Ramos (cell line): ENCODE data around the gene DPH2.

ENCODE experiments used
- in situ Hi-C: fragments of 300-500 bp; cut with MboI; formaldehyde crosslinking; loops from one replicate; pipeline ENCODE4 v1.14.3; 2022; ENCODE audit warnings: low sequenced_read_pairs; ENCODE audit not compliant: unreplicated experiment

DPH2 gene

DNA sequence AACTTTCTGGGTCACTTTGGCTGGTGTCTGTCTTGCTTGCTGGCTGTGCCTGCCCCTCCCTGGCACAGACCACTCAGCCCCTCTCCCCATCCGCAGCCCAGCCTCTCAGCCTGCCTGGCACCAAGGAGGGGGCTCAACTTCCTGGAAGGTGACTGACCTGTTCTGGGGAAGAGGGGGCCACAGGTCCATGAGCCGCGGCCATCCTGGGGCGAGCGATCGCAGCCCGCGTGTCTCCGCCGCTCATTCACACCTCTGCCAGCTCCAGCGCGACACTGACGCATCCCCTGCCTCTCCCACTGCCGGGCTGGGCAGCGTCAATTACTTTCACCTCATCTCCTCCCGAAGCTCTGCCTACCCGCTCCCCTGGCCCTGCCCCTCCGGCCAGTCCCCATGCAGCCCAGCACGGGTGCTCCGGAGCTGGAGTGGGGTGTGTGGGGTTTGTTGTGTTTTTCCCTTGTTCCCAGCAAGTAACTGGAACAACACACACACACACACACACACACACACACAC, 47.1 kb downstream of the DPH2 start:
- in situ Hi-C loops = no loop called here

GRCh38 chr1:44019466-44019948, 49.7 kb downstream of the DPH2 start:
- in situ Hi-C loops = no loop called here

- in situ Hi-C loops = no loop called here
Measured at GRCh38 chr1:44020464-44020863, 50.7 kb downstream of the DPH2 start.

DNA sequence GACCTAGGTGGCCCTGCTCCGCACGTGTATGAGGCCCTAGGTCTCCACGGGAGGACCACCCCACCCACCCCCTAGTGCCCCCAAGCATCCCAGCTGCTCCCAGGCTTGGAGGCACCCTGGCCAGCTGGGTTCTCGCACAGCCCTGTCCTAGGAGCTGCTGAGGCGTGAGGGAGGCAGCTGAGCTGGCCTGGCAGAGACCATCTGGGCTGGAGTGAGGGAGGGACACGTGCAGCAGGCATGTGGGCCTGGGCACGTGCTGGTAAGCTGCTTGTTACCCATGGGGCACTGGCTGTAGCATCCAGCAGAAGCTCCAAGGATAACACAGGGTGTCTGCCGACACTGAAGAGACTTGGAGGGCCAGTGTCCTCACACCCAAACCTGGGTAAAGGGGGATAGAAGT, 51.3 kb downstream of the DPH2 start:
- in situ Hi-C loops = no loop called here

- in situ Hi-C loops = no loop called here
Measured at GRCh38 chr1:44021581-44022321, 51.9 kb downstream of the DPH2 start.
